GM12892 (cell line): ENCODE measurements around the gene MSGN1.

Experiments used
- DNase-seq: peaks from one replicate; pipeline ENCODE4 v3.0.0; 2011; ENCODE audit not compliant: insufficient read length
- FAIRE-seq: peaks from 2 replicates; lab custom pipeline; 2011; peaks lifted over from hg19 to GRCh38; lab: Jason Lieb, UNC
- POLR2A ChIP-seq: IDR thresholded peaks from 2 replicates; pipeline ENCODE4 v1.6.1; 2011; ENCODE audit warnings: low read depth, low read length, control low read depth
- POLR2AphosphoS5 ChIP-seq: IDR thresholded peaks from 2 replicates; pipeline ENCODE4 v1.6.1; 2011; ENCODE audit warnings: low read depth, low read length, control low read depth
- TAF1 ChIP-seq: IDR thresholded peaks from 2 replicates; pipeline ENCODE4 v1.6.1; 2011; ENCODE audit warnings: low read depth, mild to moderate bottlenecking, control low read depth, low read length, borderline replicate concordance

Gene MSGN1

GRCh38 chr2:17792515-17792914, 23.7 kb upstream of the MSGN1 start:
- no peak for DNase-seq
- TF ChIP-seq POLR2A = no peak
- TF ChIP-seq TAF1 = no peak
- TF ChIP-seq POLR2AphosphoS5 = no peak
- FAIRE-seq = no peak

- no peak for FAIRE-seq
- no peak for TF ChIP-seq POLR2A
- no peak for TF ChIP-seq TAF1
- no peak for TF ChIP-seq POLR2AphosphoS5
- DNase-seq = no peak
Observed at GRCh38 chr2:17793296-17793695, 23.0 kb upstream of the MSGN1 start.

GRCh38 chr2:17793803-17794354, 22.4 kb upstream of the MSGN1 start:
- TF ChIP-seq POLR2AphosphoS5 (no peak), POLR2A (no peak), TAF1 (no peak)
- no peak for FAIRE-seq

GRCh38 chr2:17795309-17795708, 21.0 kb upstream of the MSGN1 start:
- FAIRE-seq (no peak), DNase-seq (no peak)
- no peak for TF ChIP-seq POLR2AphosphoS5
- TF ChIP-seq TAF1 = no peak
- TF ChIP-seq POLR2A = no peak

More at GRCh38 chr2:17793803-17794354, 22.4 kb upstream of the MSGN1 start:
- no peak for DNase-seq

GRCh38 chr2:17798338-17798737, 17.9 kb upstream of the MSGN1 start:
- TF ChIP-seq POLR2AphosphoS5 (no peak), POLR2A (no peak), TAF1 (no peak)
- DNase-seq (no peak), FAIRE-seq (no peak)

- DNase-seq (no peak), FAIRE-seq (no peak)
- no peak for TF ChIP-seq TAF1
- no peak for TF ChIP-seq POLR2A
- TF ChIP-seq POLR2AphosphoS5 = no peak
Observed at GRCh38 chr2:17799301-17800120, 16.7 kb upstream of the MSGN1 start.

GRCh38 chr2:17800219-17800618, 16.0 kb upstream of the MSGN1 start:
- no peak for FAIRE-seq
- DNase-seq = no peak
- TF ChIP-seq POLR2AphosphoS5 (no peak), TAF1 (no peak), POLR2A (no peak)

GRCh38 chr2:17800693-17801458, 15.4 kb upstream of the MSGN1 start:
- TF ChIP-seq POLR2AphosphoS5 (no peak), POLR2A (no peak), TAF1 (no peak)
- FAIRE-seq = no peak
- no peak for DNase-seq

- DNase-seq = no peak
- no peak for TF ChIP-seq POLR2AphosphoS5
- TF ChIP-seq TAF1 = no peak
- no peak for TF ChIP-seq POLR2A
Observed at GRCh38 chr2:17803497-17803896, 12.8 kb upstream of the MSGN1 start.

GRCh38 chr2:17804358-17804757, 11.9 kb upstream of the MSGN1 start:
- FAIRE-seq (peak; percentile 71), DNase-seq (no peak)
- no peak for TF ChIP-seq POLR2AphosphoS5
- TF ChIP-seq TAF1 = no peak
- TF ChIP-seq POLR2A = no peak

More at GRCh38 chr2:17803497-17803896, 12.8 kb upstream of the MSGN1 start:
- FAIRE-seq = no peak

GRCh38 chr2:17805166-17805565, 11.1 kb upstream of the MSGN1 start:
- DNase-seq = no peak

More at GRCh38 chr2:17805166-17805565, 11.1 kb upstream of the MSGN1 start:
- no peak for FAIRE-seq
- no peak for TF ChIP-seq TAF1
- no peak for TF ChIP-seq POLR2AphosphoS5
- TF ChIP-seq POLR2A = no peak
